SK-N-SH treated with all-trans-retinoic acid at 6 μM for 48 hours (cell line): ENCODE results near the gene ARL5A.

Experiments used
- ARNTL ChIP-seq: fragments of 450-650 bp; formaldehyde crosslinking; IDR thresholded peaks from 2 replicates; pipeline ENCODE4 v1.5.0; 2020; ENCODE audit warnings: low read depth, mild to moderate bottlenecking, moderate library complexity, borderline replicate concordance
- BACH2 ChIP-seq: fragments of 250-450 bp; sonication (Bioruptor Pico); IDR thresholded peaks from 2 replicates; pipeline ENCODE4 v1.9.0; 2021; ENCODE audit warnings: mild to moderate bottlenecking, borderline replicate concordance
- ISL1 ChIP-seq: fragments of 250-450 bp; sonication (Bioruptor Pico); IDR thresholded peaks from 2 replicates; pipeline ENCODE4 v2.1.2; 2022; ENCODE audit warnings: mild to moderate bottlenecking, moderate library complexity
- RARB ChIP-seq: fragments of 250-450 bp; sonication (Bioruptor Pico); IDR thresholded peaks from 2 replicates; pipeline ENCODE4 v1.8.0; 2021; ENCODE audit warnings: mild to moderate bottlenecking, moderate library complexity
- TCF4 ChIP-seq: fragments of 250-450 bp; sonication (Bioruptor Pico); IDR thresholded peaks from 2 replicates; pipeline ENCODE4 v1.8.0; 2021; ENCODE audit warnings: mild to moderate bottlenecking, moderate library complexity, borderline replicate concordance
- TOX ChIP-seq: fragments of 250-450 bp; sonication (Bioruptor Pico); IDR thresholded peaks from 2 replicates; pipeline ENCODE4 v1.8.0; 2021; ENCODE audit warnings: mild to moderate bottlenecking, moderate library complexity, borderline replicate concordance
- ZFP30 ChIP-seq: fragments of 450-650 bp; formaldehyde crosslinking; IDR thresholded peaks from 2 replicates; pipeline ENCODE4 v1.5.0; 2022; ENCODE audit warnings: mild to moderate bottlenecking, moderate library complexity
- ZNF70 ChIP-seq: fragments of 450-650 bp; formaldehyde crosslinking; IDR thresholded peaks from 2 replicates; pipeline ENCODE4 v1.5.0; 2020; ENCODE audit warnings: mild to moderate bottlenecking, moderate library complexity
- TF ChIP-seq, protein P1 (sequence below): fragments of 250-450 bp; sonication (Bioruptor Pico); IDR thresholded peaks from 2 replicates; pipeline ENCODE4 v1.8.0; 2020; ENCODE audit warnings: mild to moderate bottlenecking, moderate library complexity, borderline replicate concordance
- TF ChIP-seq, protein P2 (sequence below): fragments of 250-450 bp; sonication (Bioruptor Pico); IDR thresholded peaks from 2 replicates; pipeline ENCODE4 v1.8.0; 2021; ENCODE audit warnings: low read depth, mild to moderate bottlenecking, moderate library complexity, borderline replicate concordance
- TF ChIP-seq, protein P3 (sequence below): fragments of 250-450 bp; sonication (Bioruptor Pico); IDR thresholded peaks from 2 replicates; pipeline ENCODE4 v1.5.1; 2020; ENCODE audit warnings: low read depth, mild to moderate bottlenecking, moderate library complexity

DNA sequence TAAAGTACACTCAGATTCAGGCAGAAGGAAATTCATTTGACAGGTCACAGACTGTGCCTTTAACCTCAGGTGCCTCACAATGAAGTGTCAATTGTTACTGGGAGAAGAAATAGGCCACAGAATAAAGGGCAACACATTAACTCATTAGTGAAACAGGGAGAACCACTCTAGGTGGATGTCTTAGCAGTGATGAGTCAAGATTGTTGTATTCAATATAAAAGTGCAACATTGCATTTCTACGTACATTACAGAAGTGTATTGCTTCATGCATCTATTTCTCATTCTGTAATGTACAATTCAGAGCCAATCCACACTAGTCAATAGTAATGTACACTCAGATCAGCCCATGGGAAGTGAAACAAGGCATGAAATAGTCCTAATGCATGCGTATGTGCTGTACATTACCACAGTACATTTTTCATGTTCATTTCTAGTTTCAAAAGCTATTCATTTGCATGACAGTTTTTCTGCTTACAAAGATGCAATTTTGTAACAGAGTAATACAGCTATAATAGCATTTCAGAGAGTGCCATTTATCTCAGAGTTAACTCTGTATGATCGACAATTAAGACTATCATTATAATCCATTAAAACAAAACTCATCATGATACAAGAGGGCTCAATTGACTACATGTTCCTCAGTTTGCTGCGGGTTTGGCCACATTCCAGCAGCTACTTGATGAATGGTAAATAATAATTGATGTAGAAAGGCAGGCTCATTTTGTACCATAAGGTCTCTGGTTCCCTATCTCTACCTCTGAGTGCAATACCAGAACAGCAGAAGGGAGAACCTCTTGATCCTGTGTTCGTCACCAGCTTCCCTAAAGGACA is 12.2 kb upstream of the ARL5A start:
- TF ChIP-seq ISL1 (no peak), ZNF70 (CRISPR knock-in tag) (no peak), RARB (CRISPR knock-in tag) (no peak), TOX (CRISPR knock-in tag) (no peak), BACH2 (no peak), ZFP30 (CRISPR knock-in tag) (no peak), ARNTL (no peak), TCF4 (CRISPR knock-in tag) (no peak)
- TF ChIP-seq, protein P1, sequence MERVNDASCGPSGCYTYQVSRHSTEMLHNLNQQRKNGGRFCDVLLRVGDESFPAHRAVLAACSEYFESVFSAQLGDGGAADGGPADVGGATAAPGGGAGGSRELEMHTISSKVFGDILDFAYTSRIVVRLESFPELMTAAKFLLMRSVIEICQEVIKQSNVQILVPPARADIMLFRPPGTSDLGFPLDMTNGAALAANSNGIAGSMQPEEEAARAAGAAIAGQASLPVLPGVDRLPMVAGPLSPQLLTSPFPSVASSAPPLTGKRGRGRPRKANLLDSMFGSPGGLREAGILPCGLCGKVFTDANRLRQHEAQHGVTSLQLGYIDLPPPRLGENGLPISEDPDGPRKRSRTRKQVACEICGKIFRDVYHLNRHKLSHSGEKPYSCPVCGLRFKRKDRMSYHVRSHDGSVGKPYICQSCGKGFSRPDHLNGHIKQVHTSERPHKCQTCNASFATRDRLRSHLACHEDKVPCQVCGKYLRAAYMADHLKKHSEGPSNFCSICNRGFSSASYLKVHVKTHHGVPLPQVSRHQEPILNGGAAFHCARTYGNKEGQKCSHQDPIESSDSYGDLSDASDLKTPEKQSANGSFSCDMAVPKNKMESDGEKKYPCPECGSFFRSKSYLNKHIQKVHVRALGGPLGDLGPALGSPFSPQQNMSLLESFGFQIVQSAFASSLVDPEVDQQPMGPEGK (CRISPR knock-in tag): no peak
- TF ChIP-seq, protein P2, sequence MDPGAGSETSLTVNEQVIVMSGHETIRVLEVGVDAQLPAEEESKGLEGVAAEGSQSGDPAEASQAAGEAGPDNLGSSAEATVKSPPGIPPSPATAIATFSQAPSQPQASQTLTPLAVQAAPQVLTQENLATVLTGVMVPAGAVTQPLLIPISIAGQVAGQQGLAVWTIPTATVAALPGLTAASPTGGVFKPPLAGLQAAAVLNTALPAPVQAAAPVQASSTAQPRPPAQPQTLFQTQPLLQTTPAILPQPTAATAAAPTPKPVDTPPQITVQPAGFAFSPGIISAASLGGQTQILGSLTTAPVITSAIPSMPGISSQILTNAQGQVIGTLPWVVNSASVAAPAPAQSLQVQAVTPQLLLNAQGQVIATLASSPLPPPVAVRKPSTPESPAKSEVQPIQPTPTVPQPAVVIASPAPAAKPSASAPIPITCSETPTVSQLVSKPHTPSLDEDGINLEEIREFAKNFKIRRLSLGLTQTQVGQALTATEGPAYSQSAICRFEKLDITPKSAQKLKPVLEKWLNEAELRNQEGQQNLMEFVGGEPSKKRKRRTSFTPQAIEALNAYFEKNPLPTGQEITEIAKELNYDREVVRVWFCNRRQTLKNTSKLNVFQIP (CRISPR knock-in tag): no peak
- TF ChIP-seq, protein P3, sequence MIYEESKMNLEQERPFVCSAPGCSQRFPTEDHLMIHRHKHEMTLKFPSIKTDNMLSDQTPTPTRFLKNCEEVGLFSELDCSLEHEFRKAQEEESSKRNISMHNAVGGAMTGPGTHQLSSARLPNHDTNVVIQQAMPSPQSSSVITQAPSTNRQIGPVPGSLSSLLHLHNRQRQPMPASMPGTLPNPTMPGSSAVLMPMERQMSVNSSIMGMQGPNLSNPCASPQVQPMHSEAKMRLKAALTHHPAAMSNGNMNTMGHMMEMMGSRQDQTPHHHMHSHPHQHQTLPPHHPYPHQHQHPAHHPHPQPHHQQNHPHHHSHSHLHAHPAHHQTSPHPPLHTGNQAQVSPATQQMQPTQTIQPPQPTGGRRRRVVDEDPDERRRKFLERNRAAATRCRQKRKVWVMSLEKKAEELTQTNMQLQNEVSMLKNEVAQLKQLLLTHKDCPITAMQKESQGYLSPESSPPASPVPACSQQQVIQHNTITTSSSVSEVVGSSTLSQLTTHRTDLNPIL (CRISPR knock-in tag): no peak
